ENCODE measurements around the gene TIMM10.
"Not testable (repeated sequence)": the region's sequence is repeated elsewhere in the genome, so short reads cannot be mapped to it uniquely, and the experiment has no call there.

TIMM10 gene

GRCh38 chr11:57541169-57541568 is 10.6 kb upstream of the TIMM10 start:
- no peak for DNase-seq

GRCh38 chr11:57539342-57539741 is 8.8 kb upstream of the TIMM10 start:
- DNase-seq: no peak

- DNase-seq: no peak
These were observed 6.5 kb upstream of the TIMM10 start, which contains the start of gene SMTNL1 for GRCh38 chr11:57536947-57537619. TSS of gene SMTNL1 (plus strand) at chr11:57537595. CDS start at chr11:57542643, 5,048 bp downstream.

GRCh38 chr11:57534449-57534848 is 3.9 kb upstream of the TIMM10 start:
- DNase-seq: not testable (repeated sequence)

- DNase-seq: no peak
These were observed 349 bp downstream of the TIMM10 start for GRCh38 chr11:57530215-57530595.

GRCh38 chr11:57529012-57529411 is 1.5 kb downstream of the TIMM10 start:
- no peak for DNase-seq

GRCh38 chr11:57527056-57527631 is 3.4 kb downstream of the TIMM10 start:
- DNase-seq: peak; percentile 87

- no peak for DNase-seq
These were observed 7.1 kb downstream of the TIMM10 start for GRCh38 chr11:57523419-57523818.

- DNase-seq: no peak
These were observed 9.4 kb downstream of the TIMM10 start for GRCh38 chr11:57521116-57521515.

- DNase-seq: no peak
These were observed 14.5 kb downstream of the TIMM10 start for GRCh38 chr11:57516061-57516443.

- DNase-seq: peak; percentile 79
These were observed 15.1 kb downstream of the TIMM10 start, which contains the start of gene SLC43A1 for GRCh38 chr11:57515332-57516060. TSS of gene SLC43A1 (minus strand) at chr11:57515702. CDS start at chr11:57514111, 1,591 bp downstream.

GRCh38 chr11:57514538-57515331 is 15.8 kb downstream of the TIMM10 start:
- DNase-seq: peak; percentile 87

- peak; percentile 82 for DNase-seq
These were observed 16.5 kb downstream of the TIMM10 start for GRCh38 chr11:57513911-57514537.

GRCh38 chr11:57513452-57513795 is 17.1 kb downstream of the TIMM10 start:
- no peak for DNase-seq

- DNase-seq: no peak
These were observed 17.7 kb downstream of the TIMM10 start for GRCh38 chr11:57512646-57513451.

GRCh38 chr11:57511741-57512430 is 18.7 kb downstream of the TIMM10 start:
- DNase-seq: no peak

- DNase-seq: no peak
These were observed 22.0 kb downstream of the TIMM10 start for GRCh38 chr11:57508341-57509170.

- DNase-seq: no peak
These were observed 24.0 kb downstream of the TIMM10 start for GRCh38 chr11:57506522-57506921.

- no peak for DNase-seq
These were observed 26.0 kb downstream of the TIMM10 start for GRCh38 chr11:57504511-57504910.

GRCh38 chr11:57502870-57503269 is 27.7 kb downstream of the TIMM10 start:
- DNase-seq: no peak

Data from activated CD8-positive, alpha-beta memory T cell treated with anti-CD3 and anti-CD28 coated beads for 24 hours (primary cell).